HCT116 (cell line): Measurements from ENCODE around the gene SOX9. TPM values are rescaled to one million over a fixed set of nuclear protein-coding genes. Genes with fewer than 3 reads are reported as not detected.

Source experiments
- ATAC-seq: fragments of 200-7000 bp; cut with Tn5 transposase; 2 replicates; pipeline ENCODE4 v1.9.1; 2020; ENCODE audit warnings: mild to moderate bottlenecking, moderate library complexity
- BruUV-seq: library from RNA; stranded (reverse); fragments of 400-500 nt; replicated peaks from 2 replicates; lab custom pipeline; 2021; lab: Mats Ljungman, UMichigan
- CTCF ChIA-PET: fragments of 300-600 bp; sonication (Branson Sonifier 250); formaldehyde crosslinking; loops from one replicate; lab custom pipeline; 2021; ENCODE audit warnings: antibody characterized with exemption; lab: Charles Lee
- POLR2A ChIA-PET: fragments of 300-600, 350-600 bp; sonication (Branson Sonifier 250); formaldehyde crosslinking; loops from one replicate; lab custom pipeline; 2021; ENCODE audit warnings: antibody characterized with exemption; lab: Charles Lee
- RAD21 ChIA-PET, 2 experiments: fragments of 300-600 bp; sonication (Branson Sonifier 250); formaldehyde crosslinking; loops; one replicate each; lab custom pipeline; 2023; ENCODE audit warnings: low total read pairs in 2 of 2; ENCODE audit not compliant: uncharacterized antibody in 2 of 2, unreplicated experiment in 2 of 2, low non-redundant PET in 1 of 2; lab: Charles Lee
- DNase-seq: peaks from one replicate; pipeline ENCODE4 v3.0.0-alpha.2; 2010; ENCODE audit warnings: low read depth, low spot score
- H2AFZ ChIP-seq: fragments of 200-600 bp; shearing (Covaris generic), sonication (generic); 2 replicates; pipeline ENCODE4 v1.6.1; 2017; ENCODE audit warnings: low read depth, mixed run types, mixed read lengths, antibody characterized with exemption, low read length; ENCODE audit not compliant: poor library complexity, severe bottlenecking
- H3K27ac ChIP-seq: 2 replicates; pipeline ENCODE4 v1.5.1; 2012; ENCODE audit warnings: low read depth, low read length
- H3K27me3 ChIP-seq: fragments of 200-600 bp; sonication (generic); 2 replicates; pipeline ENCODE4 v1.6.1; 2016; ENCODE audit warnings: mixed run types, low read length, mixed read lengths; ENCODE audit not compliant: insufficient read depth
- H3K36me3 ChIP-seq, 2 experiments: fragments of 200-500 bp in 1 of 2; fragments of 200-600 bp in 1 of 2; sonication (Bioruptor generic) in 1 of 2; sonication (generic) in 1 of 2; 2 replicates each; pipeline versions ENCODE4 v1.5.1 to v1.6.1; 2014 to 2016; ENCODE audit warnings: low read length in 2 of 2, inconsistent platforms in 1 of 2, mixed read lengths in 1 of 2, mixed run types in 1 of 2; ENCODE audit not compliant: insufficient read depth in 2 of 2, control insufficient read depth in 1 of 2
- H3K4me1 ChIP-seq, 2 experiments: fragments of 200-600 bp in 1 of 2; sonication (generic) in 1 of 2; 2 replicates each; pipeline versions ENCODE4 v1.5.1 to v1.6.1; 2012 to 2017; ENCODE audit warnings: low read length in 2 of 2, inconsistent platforms in 1 of 2, mild to moderate bottlenecking in 1 of 2, mixed read lengths in 1 of 2, mixed run types in 1 of 2, moderate library complexity in 1 of 2; ENCODE audit not compliant: insufficient read depth in 2 of 2, control insufficient read depth in 1 of 2
- H3K4me2 ChIP-seq: fragments of 200-600 bp; sonication (generic); 2 replicates; pipeline ENCODE4 v1.6.1; 2017; ENCODE audit warnings: mixed run types, low read length, mixed read lengths
- H3K4me3 ChIP-seq, 2 experiments: fragments of 200-600 bp in 1 of 2; sonication (generic) in 1 of 2; replicated peaks in 1 of 2; 2 replicates each; pipeline ENCODE4 v1.5.1; 2011 to 2016; ENCODE audit warnings: low read length in 2 of 2, control low read depth in 1 of 2, low read depth in 1 of 2, mild to moderate bottlenecking in 1 of 2, mixed read lengths in 1 of 2, mixed run types in 1 of 2
- H3K79me2 ChIP-seq: fragments of 200-600 bp; sonication (generic); 2 replicates; pipeline ENCODE4 v1.6.1; 2017; ENCODE audit warnings: mild to moderate bottlenecking, mixed run types, low read length, moderate library complexity, mixed read lengths; ENCODE audit not compliant: insufficient read depth
- H3K9ac ChIP-seq: fragments of 200-600 bp; sonication (generic); 2 replicates; pipeline ENCODE4 v1.6.1; 2016; ENCODE audit warnings: low read length, mixed read lengths
- H3K9me2 ChIP-seq: fragments of 200-600 bp; sonication (generic), shearing (Covaris generic); 2 replicates; pipeline ENCODE4 v1.6.1; 2017; ENCODE audit warnings: mixed run types, mild to moderate bottlenecking, moderate library complexity; ENCODE audit not compliant: insufficient read depth
- H3K9me3 ChIP-seq, 2 experiments: fragments of 200-500 bp in 1 of 2; fragments of 200-600 bp in 1 of 2; sonication (Bioruptor generic) in 1 of 2; sonication (generic) in 1 of 2; 2 replicates each; pipeline ENCODE4 v1.6.1; 2014 to 2017; ENCODE audit warnings: low read length in 2 of 2, mixed read lengths in 2 of 2, inconsistent platforms in 1 of 2, low read depth in 1 of 2, mild to moderate bottlenecking in 1 of 2, mixed run types in 1 of 2, moderate library complexity in 1 of 2; ENCODE audit not compliant: control insufficient read depth in 1 of 2, insufficient read depth in 1 of 2
- H4K20me1 ChIP-seq: fragments of 200-600 bp; sonication (generic), shearing (Covaris generic); 2 replicates; pipeline ENCODE4 v1.6.1; 2017; ENCODE audit warnings: mixed run types, mild to moderate bottlenecking, moderate library complexity; ENCODE audit not compliant: insufficient read depth
- ATF3 ChIP-seq: IDR thresholded peaks from 2 replicates; pipeline ENCODE4 v1.6.1; 2012
- CBX3 ChIP-seq: IDR thresholded peaks from 2 replicates; pipeline ENCODE4 v1.6.1; 2012; ENCODE audit warnings: low read depth
- POLR2A ChIP-seq: IDR thresholded peaks from 2 replicates; pipeline ENCODE4 v1.7.0; 2011; ENCODE audit warnings: borderline replicate concordance; ENCODE audit not compliant: insufficient read depth, insufficient read length; ENCODE audit errors: extremely low read depth
- POLR2AphosphoS5 ChIP-seq: IDR thresholded peaks from 2 replicates; pipeline ENCODE4 v1.6.1; 2011; ENCODE audit warnings: mild to moderate bottlenecking, low read depth, low read length, moderate library complexity
- RAD21 ChIP-seq: IDR thresholded peaks from 2 replicates; pipeline ENCODE4 v1.6.1; 2012; ENCODE audit warnings: low read depth, mild to moderate bottlenecking
- SIN3A ChIP-seq: IDR thresholded peaks from 2 replicates; pipeline ENCODE4 v1.6.1; 2012; ENCODE audit warnings: low read depth
- SP1 ChIP-seq: IDR thresholded peaks from 2 replicates; pipeline ENCODE4 v1.6.1; 2012; ENCODE audit warnings: low read depth
- TCF7L2 ChIP-seq: IDR thresholded peaks from 2 replicates; pipeline ENCODE4 v1.7.0; 2011; ENCODE audit warnings: borderline replicate concordance, inconsistent platforms; ENCODE audit not compliant: insufficient read depth, insufficient read length; ENCODE audit errors: extremely low read depth
- YY1 ChIP-seq: IDR thresholded peaks from 2 replicates; pipeline ENCODE4 v1.6.1; 2011; ENCODE audit warnings: low read length, low read depth, moderate library complexity, mild to moderate bottlenecking; ENCODE audit not compliant: insufficient replicate concordance; ENCODE audit errors: extremely low read depth
- ZBTB33 ChIP-seq: IDR thresholded peaks from 2 replicates; pipeline ENCODE4 v1.6.1; 2011; ENCODE audit warnings: mild to moderate bottlenecking, low read length, moderate library complexity; ENCODE audit not compliant: insufficient replicate concordance; ENCODE audit errors: extremely low read depth
- ZFX ChIP-seq: fragments of 450-650 bp; IDR thresholded peaks from 2 replicates; pipeline ENCODE4 v1.6.1; 2017
- ZNF274 ChIP-seq: fragments of 200-500 bp; sonication (Bioruptor generic); IDR thresholded peaks from 2 replicates; pipeline ENCODE4 v1.6.1; 2014; ENCODE audit warnings: mild to moderate bottlenecking, low read depth, low read length, inconsistent platforms
- intact Hi-C: fragments of 100-400 bp; cut with micrococcal nuclease; formaldehyde crosslinking; loops from 2 replicates; pipeline ENCODE4 v1.10.0; 2022
- total RNA-seq: library from RNA; stranded (reverse); gene quantifications from one replicate; pipeline ENCODE4 v1.2.1, GENCODE V29; 2021; ENCODE audit not compliant: unreplicated experiment
- TF ChIP-seq, protein P1 (sequence below): IDR thresholded peaks from 2 replicates; pipeline ENCODE4 v1.6.1; 2012; ENCODE audit warnings: low read depth

SOX9 gene
- total RNA-seq, 1 experiment from 2014 or later = 69.2 TPM

DNA sequence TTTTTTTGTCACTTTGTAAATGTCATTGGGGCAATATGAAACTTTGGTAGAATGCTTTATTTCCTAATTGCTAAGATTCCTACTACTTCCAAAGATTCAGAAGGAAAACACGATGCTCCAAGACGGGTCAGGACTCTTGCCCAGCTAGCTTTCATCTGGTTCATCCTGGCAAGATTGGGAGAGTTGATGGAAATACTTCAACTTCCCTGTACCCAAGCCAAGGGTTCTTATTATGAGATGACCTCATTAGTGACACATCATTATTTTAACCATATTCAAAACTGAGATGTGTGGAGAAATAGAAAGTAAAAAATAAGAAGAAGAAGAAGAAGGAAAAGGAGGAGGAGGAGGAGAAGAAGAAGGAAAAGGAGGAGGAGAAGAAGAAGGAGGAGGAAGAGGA, 25.6 kb downstream of the SOX9 start:
- POLR2A ChIA-PET = no interaction called here
- no peaks in the 10 kb centered on the region for H3K9me2 ChIP-seq
- H3K4me1 ChIP-seq = peaks cover 10 to 14% of the 10 kb centered on the region in 2 experiments
- no peak for DNase-seq
- no peak overlapping the region for H3K9ac ChIP-seq
- BruUV-seq = no TSS peak
- no peak overlapping the region for H3K27ac ChIP-seq
- ATAC-seq = no peak
- H3K79me2 ChIP-seq = no peaks in the 10 kb centered on the region
- intact Hi-C loops = no loop called here
- no peak overlapping the region for H2AFZ ChIP-seq
- no peaks in the 10 kb centered on the region for H3K36me3 ChIP-seq
- H3K4me3 ChIP-seq = no peak overlapping the region
- peaks cover 8% of the 10 kb centered on the region; the same call in 1 of the 2 replicates for H3K27me3 ChIP-seq
- RAD21 ChIA-PET = no interaction called here
- CTCF ChIA-PET = no interaction called here
- no peak overlapping the region for H3K4me2 ChIP-seq
- no peaks in the 10 kb centered on the region for H3K9me3 ChIP-seq
- TF ChIP-seq SP1 = no peak
- TF ChIP-seq, protein P1, sequence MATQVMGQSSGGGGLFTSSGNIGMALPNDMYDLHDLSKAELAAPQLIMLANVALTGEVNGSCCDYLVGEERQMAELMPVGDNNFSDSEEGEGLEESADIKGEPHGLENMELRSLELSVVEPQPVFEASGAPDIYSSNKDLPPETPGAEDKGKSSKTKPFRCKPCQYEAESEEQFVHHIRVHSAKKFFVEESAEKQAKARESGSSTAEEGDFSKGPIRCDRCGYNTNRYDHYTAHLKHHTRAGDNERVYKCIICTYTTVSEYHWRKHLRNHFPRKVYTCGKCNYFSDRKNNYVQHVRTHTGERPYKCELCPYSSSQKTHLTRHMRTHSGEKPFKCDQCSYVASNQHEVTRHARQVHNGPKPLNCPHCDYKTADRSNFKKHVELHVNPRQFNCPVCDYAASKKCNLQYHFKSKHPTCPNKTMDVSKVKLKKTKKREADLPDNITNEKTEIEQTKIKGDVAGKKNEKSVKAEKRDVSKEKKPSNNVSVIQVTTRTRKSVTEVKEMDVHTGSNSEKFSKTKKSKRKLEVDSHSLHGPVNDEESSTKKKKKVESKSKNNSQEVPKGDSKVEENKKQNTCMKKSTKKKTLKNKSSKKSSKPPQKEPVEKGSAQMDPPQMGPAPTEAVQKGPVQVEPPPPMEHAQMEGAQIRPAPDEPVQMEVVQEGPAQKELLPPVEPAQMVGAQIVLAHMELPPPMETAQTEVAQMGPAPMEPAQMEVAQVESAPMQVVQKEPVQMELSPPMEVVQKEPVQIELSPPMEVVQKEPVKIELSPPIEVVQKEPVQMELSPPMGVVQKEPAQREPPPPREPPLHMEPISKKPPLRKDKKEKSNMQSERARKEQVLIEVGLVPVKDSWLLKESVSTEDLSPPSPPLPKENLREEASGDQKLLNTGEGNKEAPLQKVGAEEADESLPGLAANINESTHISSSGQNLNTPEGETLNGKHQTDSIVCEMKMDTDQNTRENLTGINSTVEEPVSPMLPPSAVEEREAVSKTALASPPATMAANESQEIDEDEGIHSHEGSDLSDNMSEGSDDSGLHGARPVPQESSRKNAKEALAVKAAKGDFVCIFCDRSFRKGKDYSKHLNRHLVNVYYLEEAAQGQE = no peak
- no peak for TF ChIP-seq RAD21
- no peak for TF ChIP-seq ZNF274
- TF ChIP-seq ZBTB33 = no peak
- TF ChIP-seq ZFX = no peak
- TF ChIP-seq SIN3A = no peak
- no peak for TF ChIP-seq POLR2AphosphoS5
- no peak for TF ChIP-seq TCF7L2
- TF ChIP-seq POLR2A = no peak
- TF ChIP-seq YY1 = no peak
- no peak for TF ChIP-seq ATF3
- TF ChIP-seq CBX3 = no peak
- H4K20me1 ChIP-seq = no peaks in the 10 kb centered on the region
